Measurements from ENCODE around the gene RALB. TPM values are rescaled to one million over a fixed set of nuclear protein-coding genes. Genes with fewer than 3 reads are reported as not detected.

Gene RALB
- total RNA-seq, 1 experiment from 2014 or later = 40.2 TPM

GRCh38 chr2:120210270-120210693, 42.4 kb upstream of the RALB start:
- no peak for DNase-seq
- Mint-ChIP-seq H3K27ac (ENCODE audit: unreplicated experiment) (no peak overlapping the region), H3K36me3 (ENCODE audit: insufficient read depth, unreplicated experiment) (no peaks in the 10 kb centered on the region), H3K4me3 (ENCODE audit: low read depth, unreplicated experiment) (no peak overlapping the region), H3K27me3 (ENCODE audit: unreplicated experiment) (no peaks in the 10 kb centered on the region), H3K4me1 (ENCODE audit: low read depth, unreplicated experiment) (no peaks in the 10 kb centered on the region), H3K9me3 (ENCODE audit: low read depth, unreplicated experiment) (no peaks in the 10 kb centered on the region)
- BruUV-seq (replicated peaks) = no TSS peak
- no peak for TF ChIP-seq CTCF (IDR thresholded peaks at IDR 0.05; ENCODE audit: unreplicated experiment)
- intact Hi-C loops (cut with micrococcal nuclease; ENCODE audit: unreplicated experiment) = no loop called here
- CTCF ChIA-PET = interaction anchor here (0.5 kb wide), 1 partner anchor 1695 kb away, joined by 3 read pairs; no protein-coding TSS in a partner anchor

GRCh38 chr2:120218181-120218580, 34.5 kb upstream of the RALB start:
- Mint-ChIP-seq H3K4me1 (ENCODE audit: low read depth, unreplicated experiment) (peaks cover 15% of the 10 kb centered on the region), H3K27ac (ENCODE audit: unreplicated experiment) (no peak overlapping the region), H3K27me3 (ENCODE audit: unreplicated experiment) (no peaks in the 10 kb centered on the region), H3K36me3 (ENCODE audit: insufficient read depth, unreplicated experiment) (peaks cover 29% of the 10 kb centered on the region), H3K4me3 (ENCODE audit: low read depth, unreplicated experiment) (no peak overlapping the region), H3K9me3 (ENCODE audit: low read depth, unreplicated experiment) (no peaks in the 10 kb centered on the region)
- BruUV-seq (replicated peaks) = no TSS peak
- no peak for TF ChIP-seq CTCF (IDR thresholded peaks at IDR 0.05; ENCODE audit: unreplicated experiment)
- DNase-seq = no peak
- CTCF ChIA-PET = interaction anchor here (1.3 kb wide), 1 partner anchor 13 kb away, joined by 4 read pairs; no protein-coding TSS in a partner anchor
- intact Hi-C loops (cut with micrococcal nuclease; ENCODE audit: unreplicated experiment) = no loop called here

DNA sequence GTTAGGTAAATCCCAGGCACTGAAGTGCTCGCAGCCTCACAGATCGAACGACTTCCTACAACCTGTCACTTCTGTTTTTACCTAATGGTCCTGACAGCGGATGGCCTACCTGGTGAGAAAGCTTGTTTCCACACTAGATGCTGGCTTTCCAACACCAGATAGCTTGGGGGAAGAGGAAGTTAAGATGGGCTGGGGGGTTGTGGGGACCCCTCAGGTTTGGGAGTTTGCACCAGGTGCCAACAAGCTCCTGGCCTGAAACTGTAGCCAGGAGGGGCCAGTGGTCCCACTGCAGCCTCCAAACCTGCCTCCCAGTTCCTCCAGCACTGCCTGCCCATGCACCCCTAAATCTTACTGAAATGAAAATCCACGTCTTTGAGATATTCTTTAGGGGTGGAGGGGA, 33.4 kb upstream of the RALB start:
- TF ChIP-seq CTCF (IDR thresholded peaks at IDR 0.05; ENCODE audit: unreplicated experiment) = no peak
- Mint-ChIP-seq H3K36me3 (ENCODE audit: insufficient read depth, unreplicated experiment) (peaks cover 40% of the 10 kb centered on the region), H3K4me3 (ENCODE audit: low read depth, unreplicated experiment) (no peak overlapping the region), H3K4me1 (ENCODE audit: low read depth, unreplicated experiment) (peaks cover 15% of the 10 kb centered on the region), H3K9me3 (ENCODE audit: low read depth, unreplicated experiment) (no peaks in the 10 kb centered on the region), H3K27ac (ENCODE audit: unreplicated experiment) (no peak overlapping the region), H3K27me3 (ENCODE audit: unreplicated experiment) (no peaks in the 10 kb centered on the region)
- CTCF ChIA-PET = interaction anchor here (0.6 kb wide), 1 partner anchor 28 kb away, joined by 3 read pairs; no protein-coding TSS in a partner anchor
- intact Hi-C loops (cut with micrococcal nuclease; ENCODE audit: unreplicated experiment) = no loop called here
- no peak for DNase-seq
- BruUV-seq (replicated peaks) = no TSS peak

GRCh38 chr2:120219766-120220165, 32.9 kb upstream of the RALB start:
- no peak overlapping the region for H3K4me3 Mint-ChIP-seq (ENCODE audit: low read depth, unreplicated experiment)
- H3K27me3 Mint-ChIP-seq (ENCODE audit: unreplicated experiment) = no peaks in the 10 kb centered on the region
- CTCF ChIA-PET = no interaction called here
- no peak for DNase-seq
- H3K27ac Mint-ChIP-seq (ENCODE audit: unreplicated experiment) = no peak overlapping the region
- peaks cover 42% of the 10 kb centered on the region for H3K36me3 Mint-ChIP-seq (ENCODE audit: insufficient read depth, unreplicated experiment)
- no peak for TF ChIP-seq CTCF (IDR thresholded peaks at IDR 0.05; ENCODE audit: unreplicated experiment)
- intact Hi-C loops (cut with micrococcal nuclease; ENCODE audit: unreplicated experiment) = no loop called here
- H3K4me1 Mint-ChIP-seq (ENCODE audit: low read depth, unreplicated experiment) = peaks cover 15% of the 10 kb centered on the region
- BruUV-seq (replicated peaks) = no TSS peak
- no peaks in the 10 kb centered on the region for H3K9me3 Mint-ChIP-seq (ENCODE audit: low read depth, unreplicated experiment)
